Right atrium auricular region (tissue), 2 donors: ENCODE measurements around the gene GRB2. TPM values are rescaled to one million over a fixed set of nuclear protein-coding genes. Genes with fewer than 3 reads are reported as not detected.

ENCODE experiments used
- DNase-seq: peaks from one replicate; pipeline ENCODE4 v3.0.0-alpha.2; 2019; ENCODE audit warnings: low spot score
- H3K27ac ChIP-seq, 2 donors: fragments of 200-600 bp; sonication (generic); 1 replicate in 1 of 2; 2 replicates in 1 of 2; pipeline ENCODE4 v1.5.1; 2016 to 2019
- H3K27me3 ChIP-seq, 2 donors: fragments of 200-600 bp; sonication (generic); one replicate each; pipeline versions ENCODE4 v1.5.1 to v1.6.0; 2017 to 2019
- H3K36me3 ChIP-seq: fragments of 200-600 bp; sonication (generic); one replicate; pipeline ENCODE4 v1.5.1; 2016
- H3K4me1 ChIP-seq, 2 donors: fragments of 200-600 bp; sonication (generic); one replicate each; pipeline versions ENCODE4 v1.5.1 to v1.6.0; 2017 to 2019
- H3K4me3 ChIP-seq, 2 donors: fragments of 200-600 bp; sonication (generic); 1 replicate in 1 of 2; 2 replicates in 1 of 2; pipeline ENCODE4 v1.5.1; 2017 to 2019; ENCODE audit warnings: mild to moderate bottlenecking in 1 of 2, moderate library complexity in 1 of 2
- H3K9me3 ChIP-seq, 2 donors: fragments of 200-600 bp; sonication (generic); one replicate each; pipeline ENCODE4 v1.5.1; 2019
- total RNA-seq, 2 donors: library from RNA; depleted of rRNA; stranded (reverse); fragments of >200 nt; gene quantifications; one replicate each; pipeline ENCODE4 v1.1.0, GENCODE V29; 2016
- TF ChIP-seq, protein P1 (sequence below), 2 donors: fragments of 200-600 bp; sonication (generic); IDR thresholded peaks; one replicate each; pipeline ENCODE4 v1.5.1; 2019; ENCODE audit warnings: antibody characterized with exemption in 2 of 2

Gene GRB2
- total RNA-seq, 2 donors from 2014 or later, result 80.8 to 112 TPM

DNA sequence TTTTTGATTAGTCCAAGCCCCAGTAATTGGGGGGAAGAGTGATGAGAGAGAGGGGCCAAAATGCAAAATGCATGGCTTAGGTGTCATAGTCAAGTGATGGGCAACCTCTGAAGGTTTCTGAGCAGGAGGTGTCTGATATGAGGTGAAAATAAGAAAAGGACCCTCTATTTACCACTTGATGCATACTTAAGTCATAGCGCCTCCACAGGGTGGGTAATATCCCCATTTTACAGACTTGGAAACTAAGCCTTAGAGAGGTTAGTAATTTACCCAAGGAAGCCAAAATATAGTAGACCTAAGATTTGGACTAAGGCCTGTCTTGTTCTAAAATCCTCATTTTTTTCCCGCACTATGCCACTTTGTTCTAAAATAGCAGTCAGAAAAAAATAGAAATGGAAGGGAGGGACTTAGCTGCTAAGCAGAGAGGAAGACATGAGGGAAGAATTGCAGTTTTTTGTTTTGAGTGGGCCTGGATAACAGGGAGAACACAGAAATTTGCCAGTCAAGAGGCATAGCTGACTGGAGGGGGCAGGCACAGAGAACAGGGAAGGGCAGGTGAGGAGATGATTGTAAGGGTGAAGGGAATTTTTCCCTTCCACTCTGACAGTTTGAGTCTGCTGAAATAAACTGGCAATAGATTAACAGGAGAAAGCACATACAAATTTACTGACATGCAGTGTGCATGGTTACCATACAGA is 2.3 kb upstream of the GRB2 start:
- no peaks in the 10 kb centered on the region for H3K36me3 ChIP-seq

DNA sequence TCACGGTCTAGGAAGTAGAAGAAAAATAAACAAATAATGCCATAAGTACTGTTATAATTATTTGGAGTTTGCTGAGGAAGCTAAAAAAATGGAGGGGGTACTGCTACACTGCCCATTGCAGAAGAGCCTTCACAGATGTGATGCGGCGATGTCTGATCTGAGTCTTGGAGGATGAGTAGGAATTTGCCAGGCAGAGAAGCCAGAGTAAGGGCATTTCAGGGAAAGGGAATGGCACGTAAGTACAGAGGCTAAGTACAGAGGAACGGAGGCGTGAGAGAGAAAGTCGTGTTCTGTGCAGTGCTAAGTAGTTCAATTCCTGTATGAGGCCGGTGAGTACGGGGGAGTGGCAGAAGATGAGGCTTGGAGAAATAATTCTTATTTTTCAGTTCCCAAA is 741 bp upstream of the GRB2 start:
- no peaks in the 10 kb centered on the region for H3K36me3 ChIP-seq
- TF ChIP-seq, protein P1, sequence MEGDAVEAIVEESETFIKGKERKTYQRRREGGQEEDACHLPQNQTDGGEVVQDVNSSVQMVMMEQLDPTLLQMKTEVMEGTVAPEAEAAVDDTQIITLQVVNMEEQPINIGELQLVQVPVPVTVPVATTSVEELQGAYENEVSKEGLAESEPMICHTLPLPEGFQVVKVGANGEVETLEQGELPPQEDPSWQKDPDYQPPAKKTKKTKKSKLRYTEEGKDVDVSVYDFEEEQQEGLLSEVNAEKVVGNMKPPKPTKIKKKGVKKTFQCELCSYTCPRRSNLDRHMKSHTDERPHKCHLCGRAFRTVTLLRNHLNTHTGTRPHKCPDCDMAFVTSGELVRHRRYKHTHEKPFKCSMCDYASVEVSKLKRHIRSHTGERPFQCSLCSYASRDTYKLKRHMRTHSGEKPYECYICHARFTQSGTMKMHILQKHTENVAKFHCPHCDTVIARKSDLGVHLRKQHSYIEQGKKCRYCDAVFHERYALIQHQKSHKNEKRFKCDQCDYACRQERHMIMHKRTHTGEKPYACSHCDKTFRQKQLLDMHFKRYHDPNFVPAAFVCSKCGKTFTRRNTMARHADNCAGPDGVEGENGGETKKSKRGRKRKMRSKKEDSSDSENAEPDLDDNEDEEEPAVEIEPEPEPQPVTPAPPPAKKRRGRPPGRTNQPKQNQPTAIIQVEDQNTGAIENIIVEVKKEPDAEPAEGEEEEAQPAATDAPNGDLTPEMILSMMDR (IDR thresholded peaks at IDR 0.05), result no peak

More for the DNA sequence above, 2.3 kb upstream of the GRB2 start:
- no peaks in the 10 kb centered on the region for H3K9me3 ChIP-seq
- no peak for DNase-seq
- H3K27ac ChIP-seq, result no peak overlapping the region
- no peaks in the 10 kb centered on the region for H3K27me3 ChIP-seq
- H3K4me3 ChIP-seq, result no peak overlapping the region
- TF ChIP-seq, protein P1 (IDR thresholded peaks at IDR 0.05), result no peak
- H3K4me1 ChIP-seq, result peaks cover 0 to 19% of the 10 kb centered on the region in 2 donors

DNA sequence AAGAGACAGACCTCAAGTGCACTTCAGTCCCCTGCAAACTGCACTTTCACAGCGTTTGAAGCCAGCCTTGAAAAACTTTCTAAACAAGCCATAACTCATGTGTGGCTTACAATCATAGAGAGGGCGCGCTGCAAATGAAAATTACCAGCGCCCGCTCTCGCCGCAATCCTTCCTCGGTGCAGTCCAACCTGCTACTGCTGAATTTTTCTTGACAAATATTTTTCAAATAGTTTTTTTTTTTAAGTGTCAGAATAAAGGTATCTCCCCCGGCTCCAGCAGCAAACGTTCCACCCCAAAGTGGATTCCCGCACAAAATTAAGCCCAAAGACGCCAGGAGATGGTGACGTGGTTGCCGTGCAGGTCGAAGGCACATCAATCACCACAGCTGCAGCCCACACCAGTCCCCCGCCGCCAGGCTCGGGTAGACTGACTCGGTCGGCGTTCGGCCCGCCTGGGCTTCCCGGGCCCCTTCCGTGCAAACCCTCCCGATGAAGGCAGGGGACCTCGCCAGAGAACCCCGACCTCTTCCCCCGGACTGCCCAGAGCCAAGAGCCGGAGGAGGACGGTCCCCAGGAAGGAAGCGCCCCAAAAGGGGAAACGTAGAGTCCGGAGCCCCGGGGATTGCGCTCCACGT is 630 bp downstream of the GRB2 start:
- Histone ChIP-seq H3K4me1 (peaks cover 0 to 19% of the 10 kb centered on the region in 2 donors), H3K27ac (peak overlapping the region; percentile 85 to 93), H3K9me3 (no peaks in the 10 kb centered on the region), H3K4me3 (peak overlapping the region; percentile 73 to 98), H3K36me3 (no peaks in the 10 kb centered on the region), H3K27me3 (no peaks in the 10 kb centered on the region)
- DNase-seq, result no peak
- TF ChIP-seq, protein P1 (IDR thresholded peaks at IDR 0.05), result no peak

More for the DNA sequence above, 741 bp upstream of the GRB2 start:
- DNase-seq, result no peak
- Histone ChIP-seq H3K27me3 (no peaks in the 10 kb centered on the region), H3K4me3 (peak overlapping the region; percentile 73 to 98), H3K27ac (peak overlapping the region; percentile 85 to 93), H3K4me1 (peaks cover 0 to 19% of the 10 kb centered on the region in 2 donors), H3K9me3 (no peaks in the 10 kb centered on the region)

DNA sequence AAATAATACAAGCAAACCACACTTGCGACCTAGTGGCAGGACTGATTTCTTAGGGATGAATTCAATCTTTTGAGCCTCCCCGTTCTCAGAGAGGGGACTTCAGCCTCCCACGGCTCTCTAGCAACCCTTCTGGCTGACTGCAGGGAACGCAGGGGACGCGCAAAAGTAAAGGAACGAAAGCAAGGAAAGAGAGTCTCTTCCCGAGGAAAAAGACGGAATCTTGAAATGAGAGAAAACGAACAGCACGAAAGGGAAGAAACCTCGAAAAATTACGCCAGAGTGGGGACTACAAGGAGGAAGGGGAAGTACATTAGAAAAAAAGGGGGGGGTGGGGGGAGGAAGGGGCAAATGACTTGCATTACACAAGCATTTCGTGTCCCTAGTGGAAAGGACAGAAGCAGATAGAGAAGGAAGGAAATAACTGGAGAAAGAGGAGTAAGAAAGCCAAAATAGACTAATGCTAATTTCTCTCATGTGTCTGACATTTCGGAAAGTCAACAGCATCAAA is 1.2 kb downstream of the GRB2 start:
- Histone ChIP-seq H3K27me3 (no peaks in the 10 kb centered on the region), H3K4me3 (peak overlapping the region; percentile 73 to 98), H3K36me3 (no peaks in the 10 kb centered on the region), H3K4me1 (peaks cover 0 to 19% of the 10 kb centered on the region in 2 donors), H3K9me3 (no peaks in the 10 kb centered on the region), H3K27ac (peak overlapping the region; percentile 85 to 93)
- peak; percentile 60 for DNase-seq
- TF ChIP-seq, protein P1 (IDR thresholded peaks at IDR 0.05), result peak; percentile 65 to 72

DNA sequence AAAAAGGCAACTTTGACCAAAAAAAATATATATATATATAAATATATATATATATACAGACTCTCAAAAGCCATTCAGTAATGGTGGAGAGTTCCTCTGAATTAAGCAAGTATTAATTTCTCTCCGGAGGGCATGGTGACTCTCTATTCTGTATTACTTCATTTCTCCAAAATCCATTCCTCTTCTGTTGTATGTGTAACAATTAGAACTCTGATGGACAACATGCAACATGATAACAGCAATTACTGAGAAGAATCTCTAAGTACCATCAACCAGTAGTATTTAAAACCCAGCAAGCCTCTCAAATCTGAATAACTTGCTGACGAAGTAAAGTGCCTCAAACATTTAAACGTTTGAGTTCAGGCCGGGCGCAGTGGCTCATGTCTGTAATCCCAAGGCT is 2.3 kb downstream of the GRB2 start:
- Histone ChIP-seq H3K9me3 (no peaks in the 10 kb centered on the region), H3K27ac (no peak overlapping the region), H3K4me1 (peaks cover 0 to 19% of the 10 kb centered on the region in 2 donors), H3K4me3 (no peak overlapping the region), H3K27me3 (no peaks in the 10 kb centered on the region), H3K36me3 (no peaks in the 10 kb centered on the region)
- no peak for DNase-seq
- TF ChIP-seq, protein P1 (IDR thresholded peaks at IDR 0.05), result no peak
